Osteocyte (in vitro differentiated cells): ENCODE measurements around the gene GPBP1L1. TPM values are rescaled to one million over a fixed set of nuclear protein-coding genes. Genes with fewer than 3 reads are reported as not detected.

Experiments
- DNase-seq: peaks from one replicate; pipeline ENCODE4 v3.0.0; 2021; ENCODE audit warnings: mixed read lengths; ENCODE audit not compliant: unreplicated experiment; ENCODE audit errors: extremely low spot score
- H3K27ac Mint-ChIP-seq: one replicate; pipeline ENCODE4 v1.8.0; 2021; ENCODE audit warnings: mild to moderate bottlenecking, mixed read lengths; ENCODE audit not compliant: unreplicated experiment
- H3K27me3 Mint-ChIP-seq: one replicate; pipeline ENCODE4 v1.8.0; 2021; ENCODE audit warnings: mixed read lengths; ENCODE audit not compliant: unreplicated experiment
- H3K36me3 Mint-ChIP-seq: one replicate; pipeline ENCODE4 v1.8.0; 2021; ENCODE audit warnings: mixed read lengths; ENCODE audit not compliant: unreplicated experiment
- H3K4me1 Mint-ChIP-seq: one replicate; pipeline ENCODE4 v1.8.0; 2021; ENCODE audit warnings: mixed read lengths; ENCODE audit not compliant: unreplicated experiment
- H3K4me3 Mint-ChIP-seq: one replicate; pipeline ENCODE4 v1.8.0; 2021; ENCODE audit warnings: mild to moderate bottlenecking, moderate library complexity, mixed read lengths; ENCODE audit not compliant: unreplicated experiment
- H3K9me3 Mint-ChIP-seq: one replicate; pipeline ENCODE4 v1.8.0; 2021; ENCODE audit warnings: mixed read lengths; ENCODE audit not compliant: unreplicated experiment
- CTCF ChIP-seq: fragments of 200-600 bp; sonication (generic); IDR thresholded peaks from 2 replicates; pipeline ENCODE4 v1.5.0; 2021; ENCODE audit warnings: antibody characterized with exemption, mild to moderate bottlenecking, moderate library complexity
- total RNA-seq: library from RNA; stranded (reverse); gene quantifications from 2 replicates; pipeline ENCODE4 v1.2.1, GENCODE V29; 2021

The GPBP1L1 gene
- total RNA-seq, 1 donor from 2014 or later, result 87.2 TPM

GRCh38 chr1:45589861-45590260 is 96.5 kb downstream of the GPBP1L1 start:
- H3K9me3 Mint-ChIP-seq, result no peaks in the 10 kb centered on the region
- H3K36me3 Mint-ChIP-seq, result peaks cover 6% of the 10 kb centered on the region
- no peak for TF ChIP-seq CTCF
- no peak overlapping the region for H3K4me3 Mint-ChIP-seq
- H3K27ac Mint-ChIP-seq, result no peak overlapping the region
- H3K27me3 Mint-ChIP-seq, result no peaks in the 10 kb centered on the region
- peaks cover 20% of the 10 kb centered on the region for H3K4me1 Mint-ChIP-seq
- DNase-seq, result no peak

GRCh38 chr1:45586769-45587168 is 99.6 kb downstream of the GPBP1L1 start:
- no peaks in the 10 kb centered on the region for H3K9me3 Mint-ChIP-seq
- H3K27ac Mint-ChIP-seq, result peak overlapping the region; percentile 56
- DNase-seq, result peak; percentile 27
- no peaks in the 10 kb centered on the region for H3K36me3 Mint-ChIP-seq
- no peaks in the 10 kb centered on the region for H3K27me3 Mint-ChIP-seq
- peak overlapping the region; percentile 58 for H3K4me3 Mint-ChIP-seq
- H3K4me1 Mint-ChIP-seq, result peaks cover 25% of the 10 kb centered on the region
- TF ChIP-seq CTCF, result no peak

- Mint-ChIP-seq H3K4me1 (peaks cover 25% of the 10 kb centered on the region), H3K27ac (peak overlapping the region; percentile 98), H3K36me3 (no peaks in the 10 kb centered on the region), H3K9me3 (no peaks in the 10 kb centered on the region), H3K27me3 (no peaks in the 10 kb centered on the region), H3K4me3 (peak overlapping the region; percentile 97)
- peak; percentile 19 for DNase-seq
- TF ChIP-seq CTCF, result no peak
Measured at GRCh38 chr1:45585496-45586075, 100.7 kb downstream of the GPBP1L1 start.

GRCh38 chr1:45585110-45585426 is 101.3 kb downstream of the GPBP1L1 start:
- Mint-ChIP-seq H3K36me3 (no peaks in the 10 kb centered on the region), H3K4me1 (peaks cover 25% of the 10 kb centered on the region), H3K27me3 (no peaks in the 10 kb centered on the region), H3K9me3 (no peaks in the 10 kb centered on the region), H3K27ac (peak overlapping the region; percentile 98), H3K4me3 (peak overlapping the region; percentile 97)
- TF ChIP-seq CTCF, result no peak
- DNase-seq, result no peak

- Mint-ChIP-seq H3K4me3 (peak overlapping the region; percentile 97), H3K27me3 (no peaks in the 10 kb centered on the region), H3K4me1 (peaks cover 25% of the 10 kb centered on the region), H3K27ac (peak overlapping the region; percentile 98), H3K36me3 (no peaks in the 10 kb centered on the region), H3K9me3 (no peaks in the 10 kb centered on the region)
- DNase-seq, result peak; percentile 96
- TF ChIP-seq CTCF, result peak; percentile 27
Measured at GRCh38 chr1:45584351-45585109, 101.8 kb downstream of the GPBP1L1 start.
